ENCODE data around the gene CFAP52.
"Not testable (repeated sequence)": the region's sequence is repeated elsewhere in the genome, so short reads cannot be mapped to it uniquely, and the experiment has no call there.

DNA sequence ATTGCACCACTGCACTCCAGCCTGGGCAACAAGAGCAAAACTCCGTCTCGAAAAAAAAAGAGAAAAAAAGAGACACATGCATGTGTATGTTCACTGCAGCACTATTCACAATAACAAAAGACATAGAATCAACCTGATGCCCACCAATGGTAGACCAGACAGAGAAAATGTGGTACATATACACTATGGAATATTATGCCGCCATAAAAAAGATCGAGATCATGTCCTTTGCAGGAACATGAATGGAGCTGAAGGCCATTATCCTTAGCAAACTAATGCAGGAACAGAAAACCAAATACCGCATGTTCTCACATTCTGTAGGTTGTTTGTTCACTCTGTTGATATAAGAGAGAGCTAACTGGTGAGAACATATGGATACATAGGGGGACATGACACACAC lies 9.7 kb upstream of the CFAP52 start:
- TF ChIP-seq, protein P1, sequence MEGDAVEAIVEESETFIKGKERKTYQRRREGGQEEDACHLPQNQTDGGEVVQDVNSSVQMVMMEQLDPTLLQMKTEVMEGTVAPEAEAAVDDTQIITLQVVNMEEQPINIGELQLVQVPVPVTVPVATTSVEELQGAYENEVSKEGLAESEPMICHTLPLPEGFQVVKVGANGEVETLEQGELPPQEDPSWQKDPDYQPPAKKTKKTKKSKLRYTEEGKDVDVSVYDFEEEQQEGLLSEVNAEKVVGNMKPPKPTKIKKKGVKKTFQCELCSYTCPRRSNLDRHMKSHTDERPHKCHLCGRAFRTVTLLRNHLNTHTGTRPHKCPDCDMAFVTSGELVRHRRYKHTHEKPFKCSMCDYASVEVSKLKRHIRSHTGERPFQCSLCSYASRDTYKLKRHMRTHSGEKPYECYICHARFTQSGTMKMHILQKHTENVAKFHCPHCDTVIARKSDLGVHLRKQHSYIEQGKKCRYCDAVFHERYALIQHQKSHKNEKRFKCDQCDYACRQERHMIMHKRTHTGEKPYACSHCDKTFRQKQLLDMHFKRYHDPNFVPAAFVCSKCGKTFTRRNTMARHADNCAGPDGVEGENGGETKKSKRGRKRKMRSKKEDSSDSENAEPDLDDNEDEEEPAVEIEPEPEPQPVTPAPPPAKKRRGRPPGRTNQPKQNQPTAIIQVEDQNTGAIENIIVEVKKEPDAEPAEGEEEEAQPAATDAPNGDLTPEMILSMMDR (IDR thresholded peaks at IDR 0.05; ENCODE audit: low read depth, low read length, missing input control), result not testable (repeated sequence)
- TF ChIP-seq, protein P2, sequence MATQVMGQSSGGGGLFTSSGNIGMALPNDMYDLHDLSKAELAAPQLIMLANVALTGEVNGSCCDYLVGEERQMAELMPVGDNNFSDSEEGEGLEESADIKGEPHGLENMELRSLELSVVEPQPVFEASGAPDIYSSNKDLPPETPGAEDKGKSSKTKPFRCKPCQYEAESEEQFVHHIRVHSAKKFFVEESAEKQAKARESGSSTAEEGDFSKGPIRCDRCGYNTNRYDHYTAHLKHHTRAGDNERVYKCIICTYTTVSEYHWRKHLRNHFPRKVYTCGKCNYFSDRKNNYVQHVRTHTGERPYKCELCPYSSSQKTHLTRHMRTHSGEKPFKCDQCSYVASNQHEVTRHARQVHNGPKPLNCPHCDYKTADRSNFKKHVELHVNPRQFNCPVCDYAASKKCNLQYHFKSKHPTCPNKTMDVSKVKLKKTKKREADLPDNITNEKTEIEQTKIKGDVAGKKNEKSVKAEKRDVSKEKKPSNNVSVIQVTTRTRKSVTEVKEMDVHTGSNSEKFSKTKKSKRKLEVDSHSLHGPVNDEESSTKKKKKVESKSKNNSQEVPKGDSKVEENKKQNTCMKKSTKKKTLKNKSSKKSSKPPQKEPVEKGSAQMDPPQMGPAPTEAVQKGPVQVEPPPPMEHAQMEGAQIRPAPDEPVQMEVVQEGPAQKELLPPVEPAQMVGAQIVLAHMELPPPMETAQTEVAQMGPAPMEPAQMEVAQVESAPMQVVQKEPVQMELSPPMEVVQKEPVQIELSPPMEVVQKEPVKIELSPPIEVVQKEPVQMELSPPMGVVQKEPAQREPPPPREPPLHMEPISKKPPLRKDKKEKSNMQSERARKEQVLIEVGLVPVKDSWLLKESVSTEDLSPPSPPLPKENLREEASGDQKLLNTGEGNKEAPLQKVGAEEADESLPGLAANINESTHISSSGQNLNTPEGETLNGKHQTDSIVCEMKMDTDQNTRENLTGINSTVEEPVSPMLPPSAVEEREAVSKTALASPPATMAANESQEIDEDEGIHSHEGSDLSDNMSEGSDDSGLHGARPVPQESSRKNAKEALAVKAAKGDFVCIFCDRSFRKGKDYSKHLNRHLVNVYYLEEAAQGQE (IDR thresholded peaks at IDR 0.05), result not testable (repeated sequence)
- TF ChIP-seq YY1 (IDR thresholded peaks at IDR 0.05); GABPA (IDR thresholded peaks at IDR 0.05 in 1 of 2, conservative IDR thresholded peaks at IDR 0.05 in 1 of 2); RAD21 (IDR thresholded peaks at IDR 0.05): not testable (repeated sequence)
- TF ChIP-seq, protein P3, sequence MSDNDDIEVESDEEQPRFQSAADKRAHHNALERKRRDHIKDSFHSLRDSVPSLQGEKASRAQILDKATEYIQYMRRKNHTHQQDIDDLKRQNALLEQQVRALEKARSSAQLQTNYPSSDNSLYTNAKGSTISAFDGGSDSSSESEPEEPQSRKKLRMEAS (IDR thresholded peaks at IDR 0.05), result not testable (repeated sequence)
